Upper lobe of left lung (tissue), 6 donors: Measurements from ENCODE around the gene STC2. TPM values are rescaled to one million over a fixed set of nuclear protein-coding genes. Genes with fewer than 3 reads are reported as not detected.
"Not testable (repeated sequence)": the region's sequence is repeated elsewhere in the genome, so short reads cannot be mapped to it uniquely, and the experiment has no call there.

Source experiments
- ATAC-seq, 2 donors: fragments of 200-7000 bp; cut with Tn5 transposase; one replicate each; pipeline ENCODE4 v1.9.1; 2022; ENCODE audit warnings: mild to moderate bottlenecking in 2 of 2, moderate library complexity in 2 of 2; ENCODE audit not compliant: low FRiP score in 2 of 2
- DNase-seq, 2 donors: peaks; one replicate each; pipeline ENCODE4 v3.0.0-alpha.2; 2019 to 2020
- H3K27ac ChIP-seq, 4 donors: fragments of 200-600 bp; sonication (generic); one replicate each; pipeline ENCODE4 v1.5.1; 2016 to 2019
- H3K27me3 ChIP-seq, 4 donors: fragments of 200-600 bp; sonication (generic); one replicate each; pipeline ENCODE4 v1.5.1; 2017 to 2019
- H3K36me3 ChIP-seq, 4 donors: fragments of 200-600 bp; sonication (generic); one replicate each; pipeline ENCODE4 v1.5.1; 2016 to 2019
- H3K4me1 ChIP-seq, 4 donors: fragments of 200-600 bp; sonication (generic); one replicate each; pipeline ENCODE4 v1.5.1; 2018 to 2019
- H3K4me3 ChIP-seq, 4 donors: fragments of 200-600 bp; sonication (generic); one replicate each; pipeline ENCODE4 v1.5.1; 2017 to 2019; ENCODE audit warnings: mild to moderate bottlenecking in 2 of 4, moderate library complexity in 1 of 4
- H3K9me3 ChIP-seq, 4 donors: fragments of 200-600 bp; sonication (generic); one replicate each; pipeline ENCODE4 v1.5.1; 2018 to 2019
- CTCF ChIP-seq, 6 experiments: fragments of 450-650 bp in 4 of 6; fragments of 200-600 bp in 2 of 6; sonication (generic) in 2 of 6; IDR thresholded peaks; one replicate each; pipeline ENCODE4 v1.5.1; 2016 to 2019; ENCODE audit warnings: antibody characterized with exemption in 6 of 6
- EP300 ChIP-seq, 4 donors: sonication (generic); formaldehyde crosslinking; IDR thresholded peaks; one replicate each; pipeline ENCODE4 v1.5.1; 2017; ENCODE audit warnings: antibody characterized with exemption in 4 of 4, control low read depth in 2 of 4
- POLR2A ChIP-seq, 4 donors: fragments of 450-650 bp; IDR thresholded peaks; one replicate each; pipeline ENCODE4 v1.5.1; 2016 to 2017; ENCODE audit warnings: antibody characterized with exemption in 4 of 4, mild to moderate bottlenecking in 2 of 4
- POLR2AphosphoS5 ChIP-seq, 2 donors: sonication (generic); formaldehyde crosslinking; IDR thresholded peaks; one replicate each; pipeline ENCODE4 v1.5.1; 2017; ENCODE audit warnings: antibody characterized with exemption in 2 of 2
- WGBS, 2 donors: methylation state at CpG; one replicate each; pipeline ENCODE4 v1.1.5; 2017 to 2018; 5-methylcytosine and 5-hydroxymethylcytosine counted together
- total RNA-seq, 6 donors: library from RNA; depleted of rRNA in 4 of 6; stranded (reverse); fragments of >200 nt in 4 of 6; gene quantifications; one replicate each; pipeline versions ENCODE4 v1.1.0 to v1.2.1, GENCODE V29; 2016 to 2021
- donor health status: DM: no; HTN: no; CAD: no; lungs with moderate emphysema.
- donor health status: DM: no; HTN: yes; CAD: no; lungs with severe emphysema.

STC2 gene
- 10 to 100 TPM in 2 of 6 donors, 1 to 10 TPM in 4; 1.0 to 11.4 (median 6.2) TPM for total RNA-seq

GRCh38 chr5:173327948-173328843, at the start of gene STC2:
Gene STC2 (minus strand): TSS chr5:173328414. CDS start chr5:173328193, 221 bp downstream.
- H3K4me1 ChIP-seq = peaks cover 45 to 64% (median 51%) of the 10 kb centered on the region in 4 donors
- WGBS, 2 donors = 2 to 3% methylated on average over 30 to 53 of the region's 72 CpGs
- TF ChIP-seq POLR2AphosphoS5 (IDR thresholded peaks at IDR 0.05) = no peak
- TF ChIP-seq EP300 (IDR thresholded peaks at IDR 0.05) = no peak
- no peak for TF ChIP-seq CTCF (IDR thresholded peaks at IDR 0.05)
- ATAC-seq (peak in 1 of 2 donors; percentile 28), DNase-seq (peak; percentile 50 to 88)
- H3K36me3 ChIP-seq = no peaks in the 10 kb centered on the region
- peak within 1 kb of the TSS; percentile 21 to 51 (median 38) for H3K4me3 ChIP-seq
- H3K27me3 ChIP-seq = peaks cover under 1 to 28% (median 11%) of the 10 kb centered on the region in 4 donors
- H3K27ac ChIP-seq = peak within 1 kb of the TSS; percentile 26 to 69 (median 52)
- no peaks in the 10 kb centered on the region for H3K9me3 ChIP-seq

GRCh38 chr5:173371400-173371799, 43.2 kb upstream of the STC2 start:
- no peaks in the 10 kb centered on the region for H3K36me3 ChIP-seq
- 78 to 89% methylated on average over 2 of the region's 2 CpGs for WGBS, 2 donors
- no peak for DNase-seq
- no peak for TF ChIP-seq CTCF (IDR thresholded peaks at IDR 0.05)
- no peak overlapping the region for H3K27ac ChIP-seq
- no peak for ATAC-seq
- H3K27me3 ChIP-seq = no peaks in the 10 kb centered on the region
- H3K9me3 ChIP-seq = peaks cover 0 to 5% (median 0%) of the 10 kb centered on the region in 4 donors
- no peaks in the 10 kb centered on the region for H3K4me1 ChIP-seq
- no peak overlapping the region for H3K4me3 ChIP-seq

GRCh38 chr5:173363406-173363805, 35.2 kb upstream of the STC2 start:
- H3K27me3 ChIP-seq, H3K27ac ChIP-seq, H3K4me3 ChIP-seq, ATAC-seq, H3K36me3 ChIP-seq, H3K4me1 ChIP-seq, DNase-seq: not testable (repeated sequence)
- 82 to 93% methylated on average over 1 of the region's 1 CpG for WGBS, 2 donors
- H3K9me3 ChIP-seq = peaks cover 0 to 11% (median 11%) of the 10 kb centered on the region in 4 donors

- Histone ChIP-seq H3K9me3 (no peaks in the 10 kb centered on the region), H3K27ac (no peak overlapping the region), H3K4me3 (no peak overlapping the region), H3K36me3 (no peaks in the 10 kb centered on the region), H3K4me1 (no peaks in the 10 kb centered on the region), H3K27me3 (no peaks in the 10 kb centered on the region)
- DNase-seq (no peak), ATAC-seq (no peak)
- WGBS, 2 donors = 76 to 79% methylated on average over 5 of the region's 5 CpGs
- TF ChIP-seq EP300 (IDR thresholded peaks at IDR 0.05) (no peak), POLR2A (IDR thresholded peaks at IDR 0.05) (no peak), CTCF (IDR thresholded peaks at IDR 0.05) (no peak), POLR2AphosphoS5 (IDR thresholded peaks at IDR 0.05) (no peak)
These were observed 27.3 kb upstream of the STC2 start for GRCh38 chr5:173355561-173355960.

- Histone ChIP-seq H3K27me3 (no peaks in the 10 kb centered on the region), H3K27ac (no peak overlapping the region), H3K4me3 (no peak overlapping the region), H3K9me3 (no peaks in the 10 kb centered on the region), H3K36me3 (no peaks in the 10 kb centered on the region), H3K4me1 (no peaks in the 10 kb centered on the region)
- no peak for ATAC-seq
- TF ChIP-seq POLR2A (IDR thresholded peaks at IDR 0.05) = no peak
- no peak for TF ChIP-seq POLR2AphosphoS5 (IDR thresholded peaks at IDR 0.05)
- TF ChIP-seq CTCF (IDR thresholded peaks at IDR 0.05) = no peak
- TF ChIP-seq EP300 (IDR thresholded peaks at IDR 0.05) = no peak
- no peak for DNase-seq
- 86 to 89% methylated on average over 2 of the region's 2 CpGs for whole genome bisulfite sequencing, 2 donors
These were observed 26.4 kb upstream of the STC2 start for GRCh38 chr5:173354645-173355044.
